DMS153 treated with DMSO at 0.1 percent for 48 hours (cell line): Measurements from ENCODE around the gene LY86.
"Not testable (repeated sequence)": the region's sequence is repeated elsewhere in the genome, so short reads cannot be mapped to it uniquely, and the experiment has no call there.

Source experiments
- DNase-seq: peaks from one replicate; lab custom pipeline; 2025; ENCODE audit not compliant: unreplicated experiment; lab: John Stamatoyannopoulos, UW

The LY86 gene

GRCh38 chr6:6595952-6596351, 7.4 kb downstream of the LY86 start:
- DNase-seq = no peak

- no peak for DNase-seq
Measured at GRCh38 chr6:6596529-6597328, 8.2 kb downstream of the LY86 start.

GRCh38 chr6:6597682-6598081, 9.2 kb downstream of the LY86 start:
- no peak for DNase-seq

- no peak for DNase-seq
Measured at GRCh38 chr6:6599468-6599873, 11.0 kb downstream of the LY86 start.

GRCh38 chr6:6600875-6601274, 12.4 kb downstream of the LY86 start:
- DNase-seq = no peak

GRCh38 chr6:6602262-6602661, 13.7 kb downstream of the LY86 start:
- no peak for DNase-seq

- no peak for DNase-seq
Measured at GRCh38 chr6:6603317-6603716, 14.8 kb downstream of the LY86 start.

- no peak for DNase-seq
Measured at GRCh38 chr6:6604015-6604414, 15.5 kb downstream of the LY86 start.

GRCh38 chr6:6604566-6604965, 16.0 kb downstream of the LY86 start:
- DNase-seq = no peak

GRCh38 chr6:6605873-6606272, 17.4 kb downstream of the LY86 start:
- DNase-seq = no peak

- DNase-seq = not testable (repeated sequence)
Measured at GRCh38 chr6:6606391-6607030, 18.0 kb downstream of the LY86 start.

GRCh38 chr6:6609450-6609849, 20.9 kb downstream of the LY86 start:
- DNase-seq = no peak

- no peak for DNase-seq
Measured at GRCh38 chr6:6610031-6610591, 21.6 kb downstream of the LY86 start.

GRCh38 chr6:6611486-6611885, 23.0 kb downstream of the LY86 start:
- no peak for DNase-seq

- no peak for DNase-seq
Measured at GRCh38 chr6:6612308-6612707, 23.8 kb downstream of the LY86 start.

- DNase-seq = not testable (repeated sequence)
Measured at GRCh38 chr6:6613103-6613718, 24.7 kb downstream of the LY86 start.

- DNase-seq = no peak
Measured at GRCh38 chr6:6614096-6614982, 25.8 kb downstream of the LY86 start.

GRCh38 chr6:6614983-6615349, 26.4 kb downstream of the LY86 start:
- DNase-seq = no peak

GRCh38 chr6:6616656-6617055, 28.1 kb downstream of the LY86 start:
- DNase-seq = no peak

GRCh38 chr6:6619021-6619794, 30.7 kb downstream of the LY86 start:
- DNase-seq = no peak
